Vagina (tissue), 2 donors: ENCODE results near the gene RAPGEF4.

Experiments
- CTCF ChIP-seq, 3 experiments: fragments of 450-650 bp in 2 of 3; fragments of 200-600 bp in 1 of 3; sonication (generic) in 1 of 3; IDR thresholded peaks; one replicate each; pipeline ENCODE4 v1.5.1; 2017 to 2019; ENCODE audit warnings: antibody characterized with exemption in 3 of 3, mild to moderate bottlenecking in 2 of 3, moderate library complexity in 2 of 3
- POLR2A ChIP-seq, 2 donors: fragments of 450-650 bp; IDR thresholded peaks; one replicate each; pipeline ENCODE4 v1.6.1; 2017; ENCODE audit warnings: antibody characterized with exemption in 2 of 2, mild to moderate bottlenecking in 2 of 2, moderate library complexity in 2 of 2
- POLR2AphosphoS5 ChIP-seq, 2 donors: sonication (generic); formaldehyde crosslinking; IDR thresholded peaks; one replicate each; pipeline ENCODE4 v1.9.0; 2017; ENCODE audit warnings: antibody characterized with exemption in 2 of 2, mild to moderate bottlenecking in 2 of 2, low read depth in 1 of 2; ENCODE audit not compliant: insufficient read depth in 1 of 2

DNA sequence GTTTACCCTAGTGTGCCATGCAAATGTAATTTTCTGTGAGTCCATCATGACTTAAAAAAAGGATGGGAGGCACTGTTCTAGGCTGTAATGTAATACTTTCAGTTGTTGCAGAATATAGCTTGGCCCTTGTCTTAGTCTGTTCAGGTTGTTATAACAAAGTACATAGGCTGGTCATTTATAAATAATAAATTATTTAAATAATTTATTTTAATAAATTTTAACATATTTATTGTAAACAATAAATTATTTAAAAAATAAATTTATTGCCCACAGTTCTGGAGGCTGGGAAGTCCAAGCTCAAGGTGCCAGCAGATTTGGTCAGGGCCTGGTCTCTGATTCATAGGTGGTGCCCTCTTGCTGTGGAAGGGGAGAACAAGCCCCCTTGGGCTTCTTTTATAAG, 35.2 kb downstream of the RAPGEF4 start:
- TF ChIP-seq POLR2AphosphoS5 (IDR thresholded peaks at IDR 0.05; ENCODE audit: insufficient read depth in 1 of 2, low read depth in 1 of 2) (no peak), CTCF (IDR thresholded peaks at IDR 0.05) (no peak), POLR2A (IDR thresholded peaks at IDR 0.05) (no peak)
